Mesenchymal stem cell (in vitro differentiated cells and primary cell): Measurements from ENCODE around the gene ADAMTS10.

Source experiments
- DNase-seq: peaks from one replicate; pipeline ENCODE4 v3.0.0-alpha.2; 2013
- H2AFZ ChIP-seq: one replicate; pipeline ENCODE4 v1.6.1; 2013; ENCODE audit warnings: low read depth, mild to moderate bottlenecking, control low read depth, inconsistent platforms, low read length, moderate library complexity
- H2AK5ac ChIP-seq: 2 replicates; pipeline ENCODE4 v1.6.1; 2013; ENCODE audit warnings: low read length, moderate library complexity, mild to moderate bottlenecking, inconsistent platforms; ENCODE audit not compliant: severe bottlenecking
- H2BK120ac ChIP-seq: one replicate; pipeline ENCODE4 v1.6.1; 2013; ENCODE audit warnings: low read depth, mild to moderate bottlenecking, inconsistent platforms, low read length, moderate library complexity
- H2BK12ac ChIP-seq, 2 experiments: one replicate each; pipeline ENCODE4 v1.6.1; 2013; ENCODE audit warnings: inconsistent platforms in 2 of 2, low read length in 2 of 2, mild to moderate bottlenecking in 2 of 2, moderate library complexity in 2 of 2, control low read depth in 1 of 2
- H2BK15ac ChIP-seq: one replicate; pipeline ENCODE4 v1.6.1; 2013; ENCODE audit warnings: mild to moderate bottlenecking, low read depth, inconsistent platforms; ENCODE audit not compliant: poor library complexity, severe bottlenecking
- H2BK5ac ChIP-seq: 2 replicates; pipeline ENCODE4 v1.6.1; 2013; ENCODE audit warnings: low read depth, mild to moderate bottlenecking, low read length, control low read depth, inconsistent platforms; ENCODE audit not compliant: poor library complexity, severe bottlenecking
- H3K14ac ChIP-seq, 2 experiments: one replicate each; pipeline ENCODE4 v1.6.1; 2013; ENCODE audit warnings: inconsistent platforms in 2 of 2, low read length in 2 of 2, control low read depth in 1 of 2, mild to moderate bottlenecking in 1 of 2, moderate library complexity in 1 of 2
- H3K18ac ChIP-seq, 2 experiments: one replicate each; pipeline ENCODE4 v1.6.1; 2013; ENCODE audit warnings: inconsistent platforms in 2 of 2, low read length in 2 of 2, control low read depth in 1 of 2, low read depth in 1 of 2, mild to moderate bottlenecking in 1 of 2
- H3K23ac ChIP-seq, 2 experiments: one replicate each; pipeline ENCODE4 v1.6.1; 2013; ENCODE audit warnings: inconsistent platforms in 2 of 2, low read length in 2 of 2, mild to moderate bottlenecking in 2 of 2, moderate library complexity in 2 of 2, control low read depth in 1 of 2
- H3K27ac ChIP-seq: 2 replicates; pipeline ENCODE4 v1.5.1; 2013; ENCODE audit warnings: mild to moderate bottlenecking, moderate library complexity, low read length, control low read depth, inconsistent platforms; ENCODE audit not compliant: poor library complexity, severe bottlenecking
- H3K27me3 ChIP-seq, 2 experiments: 2 replicates each; pipeline versions ENCODE4 v1.6.1 to v1.7.0; 2013; ENCODE audit warnings: low read length in 2 of 2, mild to moderate bottlenecking in 2 of 2, moderate library complexity in 2 of 2, control low read depth in 1 of 2, inconsistent platforms in 1 of 2; ENCODE audit not compliant: control insufficient read depth in 1 of 2, insufficient read depth in 1 of 2
- H3K36me3 ChIP-seq, 2 experiments: 2 replicates each; pipeline versions ENCODE4 v1.6.1 to v1.7.0; 2013; ENCODE audit warnings: low read length in 2 of 2, control low read depth in 1 of 2, inconsistent platforms in 1 of 2, low read depth in 1 of 2, mild to moderate bottlenecking in 1 of 2; ENCODE audit not compliant: insufficient read depth in 2 of 2, control insufficient read depth in 1 of 2
- H3K4ac ChIP-seq, 2 experiments: one replicate each; pipeline ENCODE4 v1.6.1; 2013; ENCODE audit warnings: inconsistent platforms in 2 of 2, low read length in 2 of 2, mild to moderate bottlenecking in 2 of 2, moderate library complexity in 2 of 2, control low read depth in 1 of 2, low read depth in 1 of 2
- H3K4me1 ChIP-seq: 2 replicates; pipeline ENCODE4 v1.6.1; 2013; ENCODE audit warnings: low read depth, low read length, control low read depth; ENCODE audit not compliant: control insufficient read depth, insufficient read depth
- H3K4me2 ChIP-seq: 2 replicates; pipeline ENCODE4 v1.6.1; 2013; ENCODE audit warnings: low read length, mild to moderate bottlenecking, inconsistent platforms; ENCODE audit not compliant: poor library complexity, severe bottlenecking
- H3K4me3 ChIP-seq, 2 experiments: 2 replicates each; pipeline versions ENCODE4 v1.5.1 to v1.7.0; 2013; ENCODE audit warnings: low read length in 2 of 2, mild to moderate bottlenecking in 2 of 2, control low read depth in 1 of 2, low read depth in 1 of 2; ENCODE audit not compliant: insufficient read depth in 1 of 2
- H3K79me1 ChIP-seq: replicated peaks from 2 replicates; pipeline ENCODE4 v1.6.1; 2013; ENCODE audit warnings: mild to moderate bottlenecking, control low read depth, low read length, inconsistent platforms; ENCODE audit not compliant: poor library complexity, severe bottlenecking
- H3K9ac ChIP-seq: 2 replicates; pipeline ENCODE4 v1.7.0; 2013; ENCODE audit warnings: mild to moderate bottlenecking, low read length, moderate library complexity
- H3K9me3 ChIP-seq: 2 replicates; pipeline ENCODE4 v1.7.0; 2013; ENCODE audit warnings: mild to moderate bottlenecking, low read length; ENCODE audit not compliant: control insufficient read depth
- H4K8ac ChIP-seq: one replicate; pipeline ENCODE4 v1.6.1; 2013; ENCODE audit warnings: inconsistent platforms, mild to moderate bottlenecking, low read length, moderate library complexity
- H4K91ac ChIP-seq: one replicate; pipeline ENCODE4 v1.6.1; 2013; ENCODE audit warnings: mild to moderate bottlenecking, low read length, inconsistent platforms
- WGBS: methylation state at CpG from one replicate; pipeline ENCODE4 v1.1.7; 2013; ENCODE audit warnings: mixed read lengths; 5-methylcytosine and 5-hydroxymethylcytosine counted together

Gene ADAMTS10

DNA sequence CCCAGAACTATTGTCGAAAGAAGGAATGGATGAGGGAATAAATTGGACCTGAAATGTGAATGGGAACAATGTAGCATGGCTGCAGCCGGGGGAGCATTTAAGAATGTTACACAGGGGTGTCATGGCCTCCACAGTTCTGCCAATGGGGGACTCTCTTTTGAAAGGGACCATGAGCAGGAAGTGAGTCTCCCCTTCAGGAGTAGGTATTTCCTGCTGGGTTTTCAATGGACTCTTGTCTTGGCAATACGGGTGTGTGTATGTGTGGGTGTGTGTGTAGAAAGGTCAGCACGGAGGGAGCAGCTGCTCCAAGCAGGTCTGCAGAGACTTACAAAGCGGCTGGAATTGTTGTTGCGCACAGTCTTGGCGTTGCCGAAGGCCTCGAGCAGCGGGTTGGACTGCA lies 57.7 kb downstream of the ADAMTS10 start:
- H3K9ac ChIP-seq, result no peak overlapping the region
- H3K4me3 ChIP-seq, result no peak overlapping the region
- no peak overlapping the region for H2BK120ac ChIP-seq
- H2AFZ ChIP-seq, result no peak overlapping the region
- H3K4ac ChIP-seq, result no peak overlapping the region
- no peak overlapping the region for H2BK5ac ChIP-seq
- H3K4me1 ChIP-seq, result no peaks in the 10 kb centered on the region
- H4K91ac ChIP-seq, result peak overlapping the region; percentile 64
- no peak for DNase-seq
- no peaks in the 10 kb centered on the region for H3K79me1 ChIP-seq
- H3K4me2 ChIP-seq, result no peak overlapping the region
- no peak overlapping the region for H3K23ac ChIP-seq
- WGBS, result 85% methylated on average over 10 of the region's 10 CpGs
- no peak overlapping the region for H2AK5ac ChIP-seq
- no peaks in the 10 kb centered on the region for H3K9me3 ChIP-seq
- peaks cover 0 to 3% of the 10 kb centered on the region in 2 experiments for H3K27me3 ChIP-seq
- H3K14ac ChIP-seq, result no peak overlapping the region
- peak overlapping the region; percentile 16 for H4K8ac ChIP-seq
- H3K36me3 ChIP-seq, result peaks cover 10 to 15% of the 10 kb centered on the region in 2 experiments
- H3K18ac ChIP-seq, result no peak overlapping the region
- no peak overlapping the region for H2BK15ac ChIP-seq
- H3K27ac ChIP-seq, result no peak overlapping the region
- no peak overlapping the region for H2BK12ac ChIP-seq

DNA sequence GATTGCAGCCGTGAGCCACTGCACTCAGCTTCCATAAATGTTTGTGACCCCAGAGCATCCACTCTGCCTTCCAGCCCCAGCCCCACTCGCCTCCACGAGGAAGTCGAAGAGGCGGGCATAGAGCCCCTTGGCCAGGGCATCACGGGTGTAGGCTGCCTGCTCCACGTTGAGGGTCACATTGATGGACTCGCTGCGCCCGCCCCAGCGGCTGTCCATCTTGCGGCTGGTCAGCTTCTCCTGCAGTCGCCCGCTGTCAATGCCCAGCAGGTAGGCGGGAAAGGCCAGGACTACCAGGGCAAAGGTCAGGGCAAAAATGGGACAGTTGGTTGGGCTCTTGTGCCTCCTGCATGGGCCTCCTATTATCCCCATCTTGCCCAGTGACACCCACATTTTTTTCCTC lies 60.4 kb downstream of the ADAMTS10 start:
- Histone ChIP-seq H2AFZ (no peak overlapping the region), H4K91ac (no peak overlapping the region), H3K4me2 (no peak overlapping the region), H3K27ac (no peak overlapping the region), H3K23ac (peak overlapping the region in 1 of 2 experiments; percentile 59), H2BK5ac (no peak overlapping the region), H3K4ac (no peak overlapping the region), H2AK5ac (no peak overlapping the region), H3K4me3 (no peak overlapping the region), H3K79me1 (no peaks in the 10 kb centered on the region), H4K8ac (no peak overlapping the region), H2BK15ac (no peak overlapping the region), H2BK12ac (no peak overlapping the region), H2BK120ac (no peak overlapping the region), H3K27me3 (no peaks in the 10 kb centered on the region), H3K36me3 (peaks cover 17 to 22% of the 10 kb centered on the region in 2 experiments), H3K4me1 (no peaks in the 10 kb centered on the region), H3K18ac (peak overlapping the region in 1 of 2 experiments; percentile 8), H3K9me3 (no peaks in the 10 kb centered on the region), H3K14ac (no peak overlapping the region), H3K9ac (no peak overlapping the region)
- WGBS, result 94% methylated on average over 15 of the region's 15 CpGs
- DNase-seq, result no peak

DNA sequence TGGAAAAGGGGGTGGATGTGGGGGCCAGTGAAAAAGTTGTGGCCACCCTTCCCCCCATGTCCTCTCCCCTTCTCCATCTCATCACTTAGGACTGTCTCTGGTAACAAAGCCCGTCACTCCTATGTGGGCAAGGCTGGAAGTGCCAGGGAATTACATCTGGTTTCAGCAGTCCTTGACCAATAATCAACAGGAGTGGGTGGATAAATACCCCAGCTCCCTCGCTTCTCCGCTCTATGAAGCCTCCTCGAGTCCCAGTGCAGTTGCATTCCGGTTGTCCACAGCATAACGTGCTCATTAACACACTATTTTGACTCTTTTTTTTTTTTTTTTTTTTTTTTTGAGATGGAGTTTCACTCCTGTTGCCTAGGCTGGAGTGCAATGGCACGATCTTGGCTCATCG lies 64.8 kb downstream of the ADAMTS10 start:
- no peak overlapping the region for H2AK5ac ChIP-seq
- H2BK15ac ChIP-seq, result no peak overlapping the region
- no peak overlapping the region for H4K91ac ChIP-seq
- H3K9me3 ChIP-seq, result no peaks in the 10 kb centered on the region
- no peak overlapping the region for H2AFZ ChIP-seq
- H3K36me3 ChIP-seq, result peaks cover 20 to 32% of the 10 kb centered on the region in 2 experiments
- no peak overlapping the region for H3K4me3 ChIP-seq
- no peak overlapping the region for H2BK120ac ChIP-seq
- no peak overlapping the region for H3K9ac ChIP-seq
- H3K23ac ChIP-seq, result no peak overlapping the region
- H3K14ac ChIP-seq, result no peak overlapping the region
- H3K27ac ChIP-seq, result no peak overlapping the region
- no peak overlapping the region for H4K8ac ChIP-seq
- no peaks in the 10 kb centered on the region for H3K27me3 ChIP-seq
- DNase-seq, result no peak
- no peaks in the 10 kb centered on the region for H3K4me1 ChIP-seq
- no peak overlapping the region for H2BK5ac ChIP-seq
- 87% methylated on average over 6 of the region's 8 CpGs for WGBS
- H3K4me2 ChIP-seq, result no peak overlapping the region
- H3K4ac ChIP-seq, result no peak overlapping the region
- H3K79me1 ChIP-seq, result no peaks in the 10 kb centered on the region
- no peak overlapping the region for H3K18ac ChIP-seq
- no peak overlapping the region for H2BK12ac ChIP-seq

DNA sequence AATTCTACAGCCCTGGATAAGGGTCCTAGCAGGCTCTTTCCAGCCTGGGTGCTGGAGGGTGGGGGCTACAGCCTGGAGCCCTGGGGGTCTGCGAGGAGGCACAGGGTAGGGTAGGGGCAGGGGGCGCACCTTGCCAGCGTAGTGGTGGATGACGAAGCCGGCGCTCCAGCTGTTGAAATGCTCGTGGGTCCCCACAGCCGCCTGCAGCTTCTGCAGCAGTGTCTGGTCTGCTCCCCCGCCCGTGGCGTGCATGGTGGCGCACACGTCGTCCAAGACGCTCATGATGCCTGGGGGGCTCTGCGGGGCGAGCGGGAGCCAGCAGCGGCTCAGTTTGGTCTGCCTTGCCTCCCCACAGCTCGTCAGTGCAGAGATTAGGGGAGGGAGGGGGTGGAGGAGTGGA lies 66.3 kb downstream of the ADAMTS10 start:
- no peak overlapping the region for H4K91ac ChIP-seq
- 95% methylated on average over 20 of the region's 20 CpGs for WGBS
- no peak overlapping the region for H4K8ac ChIP-seq
- H2BK15ac ChIP-seq, result no peak overlapping the region
- H2AFZ ChIP-seq, result no peak overlapping the region
- no peak overlapping the region for H3K18ac ChIP-seq
- H3K27ac ChIP-seq, result no peak overlapping the region
- H3K14ac ChIP-seq, result no peak overlapping the region
- H3K79me1 ChIP-seq, result no peaks in the 10 kb centered on the region
- no peak overlapping the region for H3K4me3 ChIP-seq
- no peak overlapping the region for H2AK5ac ChIP-seq
- no peak overlapping the region for H2BK5ac ChIP-seq
- H3K23ac ChIP-seq, result no peak overlapping the region
- H2BK120ac ChIP-seq, result no peak overlapping the region
- no peak overlapping the region for H3K4ac ChIP-seq
- no peak overlapping the region for H3K9ac ChIP-seq
- DNase-seq, result no peak
- no peak overlapping the region for H2BK12ac ChIP-seq
- no peaks in the 10 kb centered on the region for H3K4me1 ChIP-seq
- peaks cover 10 to 24% of the 10 kb centered on the region in 2 experiments for H3K36me3 ChIP-seq
- no peak overlapping the region for H3K4me2 ChIP-seq
- no peaks in the 10 kb centered on the region for H3K27me3 ChIP-seq
- no peaks in the 10 kb centered on the region for H3K9me3 ChIP-seq
